Panc1 (cell line): ENCODE measurements around the gene GOLGA8M.

ENCODE experiments used
- POLR2AphosphoS5 ChIP-seq: IDR thresholded peaks from 2 replicates; pipeline ENCODE4 v1.6.1; 2012; ENCODE audit warnings: mild to moderate bottlenecking, low read depth, low read length, moderate library complexity
- SIN3A ChIP-seq: IDR thresholded peaks from 2 replicates; pipeline ENCODE4 v1.6.1; 2012; ENCODE audit warnings: low read depth, mild to moderate bottlenecking, low read length, moderate library complexity, borderline replicate concordance; ENCODE audit not compliant: insufficient read depth
- TF ChIP-seq, protein P1 (sequence below): fragments of 450-650 bp; IDR thresholded peaks from 2 replicates; pipeline ENCODE4 v1.5.1; 2017; ENCODE audit warnings: mild to moderate bottlenecking
- TF ChIP-seq, protein P2 (sequence below), 2 experiments: IDR thresholded peaks; 2 replicates each; pipeline ENCODE4 v1.6.1; 2011 to 2012; ENCODE audit warnings: low read depth in 2 of 2, control low read depth in 1 of 2, low read length in 1 of 2, mild to moderate bottlenecking in 1 of 2, moderate library complexity in 1 of 2; ENCODE audit not compliant: insufficient read depth in 1 of 2

DNA sequence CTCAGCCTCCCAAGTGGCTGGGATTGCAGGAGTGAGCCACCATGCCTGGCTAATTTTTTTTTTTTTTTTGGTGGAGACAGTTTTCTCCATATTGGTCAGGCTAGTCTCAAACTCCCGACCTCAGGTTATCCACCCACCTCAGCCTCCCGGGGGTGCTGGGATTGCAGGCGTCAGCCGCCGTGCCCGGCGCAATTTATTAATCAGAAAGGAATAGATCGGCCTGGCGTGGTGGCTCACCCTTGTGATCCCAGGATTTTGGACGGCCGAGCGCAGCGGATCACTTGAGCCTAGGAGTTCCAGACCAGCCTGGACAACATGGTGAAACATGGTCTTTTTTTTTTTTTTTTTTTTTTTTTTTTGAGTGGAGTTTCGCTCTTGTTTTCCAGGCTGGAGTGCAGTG, 13.3 kb upstream of the GOLGA8M start:
- TF ChIP-seq, protein P1, sequence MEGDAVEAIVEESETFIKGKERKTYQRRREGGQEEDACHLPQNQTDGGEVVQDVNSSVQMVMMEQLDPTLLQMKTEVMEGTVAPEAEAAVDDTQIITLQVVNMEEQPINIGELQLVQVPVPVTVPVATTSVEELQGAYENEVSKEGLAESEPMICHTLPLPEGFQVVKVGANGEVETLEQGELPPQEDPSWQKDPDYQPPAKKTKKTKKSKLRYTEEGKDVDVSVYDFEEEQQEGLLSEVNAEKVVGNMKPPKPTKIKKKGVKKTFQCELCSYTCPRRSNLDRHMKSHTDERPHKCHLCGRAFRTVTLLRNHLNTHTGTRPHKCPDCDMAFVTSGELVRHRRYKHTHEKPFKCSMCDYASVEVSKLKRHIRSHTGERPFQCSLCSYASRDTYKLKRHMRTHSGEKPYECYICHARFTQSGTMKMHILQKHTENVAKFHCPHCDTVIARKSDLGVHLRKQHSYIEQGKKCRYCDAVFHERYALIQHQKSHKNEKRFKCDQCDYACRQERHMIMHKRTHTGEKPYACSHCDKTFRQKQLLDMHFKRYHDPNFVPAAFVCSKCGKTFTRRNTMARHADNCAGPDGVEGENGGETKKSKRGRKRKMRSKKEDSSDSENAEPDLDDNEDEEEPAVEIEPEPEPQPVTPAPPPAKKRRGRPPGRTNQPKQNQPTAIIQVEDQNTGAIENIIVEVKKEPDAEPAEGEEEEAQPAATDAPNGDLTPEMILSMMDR, result no peak
- no peak for TF ChIP-seq POLR2AphosphoS5
- TF ChIP-seq, protein P2, sequence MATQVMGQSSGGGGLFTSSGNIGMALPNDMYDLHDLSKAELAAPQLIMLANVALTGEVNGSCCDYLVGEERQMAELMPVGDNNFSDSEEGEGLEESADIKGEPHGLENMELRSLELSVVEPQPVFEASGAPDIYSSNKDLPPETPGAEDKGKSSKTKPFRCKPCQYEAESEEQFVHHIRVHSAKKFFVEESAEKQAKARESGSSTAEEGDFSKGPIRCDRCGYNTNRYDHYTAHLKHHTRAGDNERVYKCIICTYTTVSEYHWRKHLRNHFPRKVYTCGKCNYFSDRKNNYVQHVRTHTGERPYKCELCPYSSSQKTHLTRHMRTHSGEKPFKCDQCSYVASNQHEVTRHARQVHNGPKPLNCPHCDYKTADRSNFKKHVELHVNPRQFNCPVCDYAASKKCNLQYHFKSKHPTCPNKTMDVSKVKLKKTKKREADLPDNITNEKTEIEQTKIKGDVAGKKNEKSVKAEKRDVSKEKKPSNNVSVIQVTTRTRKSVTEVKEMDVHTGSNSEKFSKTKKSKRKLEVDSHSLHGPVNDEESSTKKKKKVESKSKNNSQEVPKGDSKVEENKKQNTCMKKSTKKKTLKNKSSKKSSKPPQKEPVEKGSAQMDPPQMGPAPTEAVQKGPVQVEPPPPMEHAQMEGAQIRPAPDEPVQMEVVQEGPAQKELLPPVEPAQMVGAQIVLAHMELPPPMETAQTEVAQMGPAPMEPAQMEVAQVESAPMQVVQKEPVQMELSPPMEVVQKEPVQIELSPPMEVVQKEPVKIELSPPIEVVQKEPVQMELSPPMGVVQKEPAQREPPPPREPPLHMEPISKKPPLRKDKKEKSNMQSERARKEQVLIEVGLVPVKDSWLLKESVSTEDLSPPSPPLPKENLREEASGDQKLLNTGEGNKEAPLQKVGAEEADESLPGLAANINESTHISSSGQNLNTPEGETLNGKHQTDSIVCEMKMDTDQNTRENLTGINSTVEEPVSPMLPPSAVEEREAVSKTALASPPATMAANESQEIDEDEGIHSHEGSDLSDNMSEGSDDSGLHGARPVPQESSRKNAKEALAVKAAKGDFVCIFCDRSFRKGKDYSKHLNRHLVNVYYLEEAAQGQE (IDR thresholded peaks at IDR 0.05; ENCODE audit: insufficient read depth in 1 of 2, low read depth in 2 of 2, low read length in 1 of 2), result no peak
- TF ChIP-seq SIN3A, result no peak
